HUES64 (cell line): ENCODE measurements around the gene SEC23B.

ENCODE experiments used
- H3K27ac ChIP-seq: 2 replicates; pipeline ENCODE4 v1.7.0; 2013; ENCODE audit warnings: low read depth, low read length, inconsistent platforms
- H3K27me3 ChIP-seq: 2 replicates; pipeline ENCODE4 v1.6.1; 2013; ENCODE audit warnings: mild to moderate bottlenecking, low read length; ENCODE audit not compliant: insufficient read depth
- H3K36me3 ChIP-seq: 2 replicates; pipeline ENCODE4 v1.6.1; 2013; ENCODE audit warnings: mild to moderate bottlenecking, low read length; ENCODE audit not compliant: insufficient read depth
- H3K4me1 ChIP-seq: 2 replicates; pipeline ENCODE4 v1.6.1; 2013; ENCODE audit warnings: mild to moderate bottlenecking, low read length, moderate library complexity; ENCODE audit not compliant: insufficient read depth
- H3K4me3 ChIP-seq: 2 replicates; pipeline ENCODE4 v1.5.1; 2013; ENCODE audit warnings: mild to moderate bottlenecking, low read length, moderate library complexity
- H3K9ac ChIP-seq: 2 replicates; pipeline ENCODE4 v1.6.1; 2013; ENCODE audit warnings: mild to moderate bottlenecking, low read depth, low read length
- H3K9me3 ChIP-seq: 2 replicates; pipeline ENCODE4 v1.6.1; 2013; ENCODE audit warnings: low read depth, low read length; ENCODE audit not compliant: insufficient read depth
- WGBS: fragments of 150-250, 120-280 bp; methylation state at CpG from one replicate; pipeline ENCODE4 v1.1.7; 2013; ENCODE audit warnings: missing lambda C conversion rate; 5-methylcytosine and 5-hydroxymethylcytosine counted together

SEC23B gene

DNA sequence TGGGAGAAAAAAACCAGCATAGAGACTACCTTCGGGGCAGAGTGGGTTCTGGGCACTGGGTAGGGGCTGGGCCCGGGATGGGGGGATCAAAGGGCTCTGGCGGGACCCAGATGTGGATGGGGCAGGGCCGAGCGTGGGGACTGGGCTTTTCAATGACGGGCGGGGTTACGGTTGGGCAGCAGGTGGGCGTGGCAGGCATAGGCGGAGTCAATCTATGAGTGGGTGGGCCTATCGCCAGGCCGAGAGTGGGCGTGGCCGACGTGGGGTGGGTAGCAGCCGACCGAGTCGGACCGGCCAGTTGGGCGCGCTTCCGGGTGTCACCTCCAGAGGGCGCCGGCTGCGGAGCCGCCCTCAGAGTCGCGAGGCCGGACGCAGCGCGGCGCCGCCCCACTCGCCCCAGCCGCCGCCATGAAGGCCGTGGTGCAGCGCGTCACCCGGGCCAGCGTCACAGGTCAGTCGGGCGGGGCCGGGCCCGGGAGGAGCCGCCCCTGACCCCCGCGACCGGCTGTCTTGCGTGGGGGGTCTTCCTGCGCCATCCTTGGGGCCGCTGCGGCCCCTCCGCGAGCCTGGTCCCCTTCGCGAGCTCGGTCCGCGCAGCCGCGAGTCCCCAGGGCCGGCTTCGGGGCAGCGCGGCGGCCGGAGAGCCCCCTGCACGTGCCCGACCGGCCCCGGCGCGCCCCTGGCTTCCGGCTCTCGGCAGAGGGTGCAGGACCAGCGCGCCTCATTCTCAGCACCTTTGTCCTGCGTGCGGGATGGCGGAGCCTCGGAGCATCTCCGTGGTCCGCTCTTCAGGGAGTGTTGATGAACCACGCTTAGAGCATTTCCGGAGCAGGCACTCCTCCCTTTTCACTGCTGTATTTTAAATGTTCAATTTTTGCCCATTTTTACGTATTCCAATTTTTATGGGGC, 80.2 kb downstream of the SEC23B start, which contains the start of gene DTD1:
TSS of gene DTD1 (plus strand) at position 390 of the 909 bp plus-strand sequence. CDS start at position 409, 19 bp downstream.
- no peaks in the 10 kb centered on the region for H3K9me3 ChIP-seq
- H3K4me3 ChIP-seq = peak within 1 kb of the TSS; percentile 93
- peak within 1 kb of the TSS; percentile 77; the same call in 1 of the 2 replicates for H3K27ac ChIP-seq
- H3K36me3 ChIP-seq = no peaks in the 10 kb centered on the region
- no peaks in the 10 kb centered on the region for H3K27me3 ChIP-seq
- H3K4me1 ChIP-seq = peaks cover 38% of the 10 kb centered on the region
- peak within 1 kb of the TSS; percentile 85 for H3K9ac ChIP-seq
- under 1% methylated on average over 88 of the region's 88 CpGs for WGBS

DNA sequence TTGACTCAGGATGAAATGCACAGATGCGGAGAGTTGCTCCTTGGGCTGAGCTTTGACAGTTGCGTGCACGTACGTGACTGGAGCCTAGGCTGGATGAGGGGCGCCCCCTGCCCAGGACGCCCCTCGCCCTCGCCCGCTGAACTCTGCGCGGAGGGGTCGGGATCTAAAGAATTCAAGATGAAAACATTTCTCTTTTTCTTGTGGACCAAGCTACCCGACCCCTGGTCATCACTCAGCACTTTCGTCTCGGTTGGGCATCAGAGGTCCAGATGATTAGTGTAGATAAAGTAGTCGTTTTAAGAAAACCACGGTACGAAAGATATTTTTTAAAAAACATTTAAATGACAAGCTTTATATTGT, 80.8 kb downstream of the SEC23B start:
- H3K36me3 ChIP-seq = no peaks in the 10 kb centered on the region; the same call in 1 of the 2 replicates
- no peaks in the 10 kb centered on the region for H3K27me3 ChIP-seq
- H3K4me3 ChIP-seq = peak overlapping the region; percentile 93
- peaks cover 38% of the 10 kb centered on the region for H3K4me1 ChIP-seq
- H3K9ac ChIP-seq = peak overlapping the region; percentile 85
- H3K9me3 ChIP-seq = no peaks in the 10 kb centered on the region
- WGBS = 5% methylated on average over 15 of the region's 18 CpGs
- H3K27ac ChIP-seq = peak overlapping the region; percentile 77; the same call in 1 of the 2 replicates

GRCh38 chr20:18589941-18590674, 82.4 kb downstream of the SEC23B start:
- Histone ChIP-seq H3K27ac (peak overlapping the region; percentile 37; the same call in 1 of the 2 replicates), H3K9me3 (no peaks in the 10 kb centered on the region), H3K4me1 (peaks cover 33% of the 10 kb centered on the region), H3K36me3 (peaks cover 7% of the 10 kb centered on the region), H3K27me3 (no peaks in the 10 kb centered on the region), H3K4me3 (0 out of 2 replicates have a peak overlapping the region, but pooled peaks have one; percentile 93), H3K9ac (no peak overlapping the region)
- WGBS = 90% methylated on average over 7 of the region's 8 CpGs

GRCh38 chr20:18596270-18596669, 88.5 kb downstream of the SEC23B start:
- no peak overlapping the region for H3K27ac ChIP-seq
- H3K36me3 ChIP-seq = peaks cover 34% of the 10 kb centered on the region
- peaks cover 9% of the 10 kb centered on the region for H3K4me1 ChIP-seq
- no peaks in the 10 kb centered on the region for H3K9me3 ChIP-seq
- no peak overlapping the region for H3K9ac ChIP-seq
- H3K27me3 ChIP-seq = no peaks in the 10 kb centered on the region
- no peak overlapping the region for H3K4me3 ChIP-seq

DNA sequence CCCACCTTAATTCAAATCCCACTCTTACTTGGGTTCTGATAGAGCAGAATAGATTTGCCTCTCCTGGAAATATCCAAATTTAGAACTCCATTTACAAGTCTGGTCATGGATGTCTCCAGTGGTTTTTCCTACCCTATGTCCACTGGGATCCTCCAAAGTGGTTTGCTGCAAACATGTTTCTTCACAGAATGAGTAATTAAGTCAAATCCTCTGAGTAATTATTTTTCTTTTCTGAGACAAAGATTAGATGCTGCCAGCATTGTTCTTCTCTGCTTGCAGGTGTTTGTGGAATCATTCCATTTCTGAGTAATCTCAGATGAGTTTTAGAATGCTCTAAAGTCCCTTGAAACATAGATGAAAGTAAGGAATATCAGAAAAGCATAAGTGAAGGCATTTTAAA, 102.0 kb downstream of the SEC23B start:
- H3K36me3 ChIP-seq = 0 out of 2 replicates have a peak, but pooled peaks cover 2% of the 10 kb centered on the region
- H3K9me3 ChIP-seq = no peaks in the 10 kb centered on the region
- no peak overlapping the region for H3K9ac ChIP-seq
- H3K27me3 ChIP-seq = no peaks in the 10 kb centered on the region
- H3K27ac ChIP-seq = no peak overlapping the region
- no peak overlapping the region for H3K4me3 ChIP-seq
- no peaks in the 10 kb centered on the region for H3K4me1 ChIP-seq
